ENCODE results near the gene ADPRH.

The ADPRH gene

GRCh38 chr3:119630880-119631329, 51.6 kb downstream of the ADPRH start:
- no peak overlapping the region for H3K4me3 ChIP-seq (ENCODE audit: low read depth, low read length)
- DNase-seq (ENCODE audit: low read depth) = no peak
- TF ChIP-seq CTCF (IDR thresholded peaks at IDR 0.05; ENCODE audit: low read depth, low read length, missing control alignments) = no peak

- DNase-seq (ENCODE audit: low read depth) = no peak
- TF ChIP-seq CTCF (IDR thresholded peaks at IDR 0.05; ENCODE audit: low read depth, low read length, missing control alignments) = no peak
- H3K4me3 ChIP-seq (ENCODE audit: low read depth, low read length) = no peak overlapping the region
Measured at GRCh38 chr3:119631516-119631915, 52.2 kb downstream of the ADPRH start.

GRCh38 chr3:119632216-119632615, 52.9 kb downstream of the ADPRH start:
- TF ChIP-seq CTCF (IDR thresholded peaks at IDR 0.05; ENCODE audit: low read depth, low read length, missing control alignments) = no peak
- H3K4me3 ChIP-seq (ENCODE audit: low read depth, low read length) = no peak overlapping the region
- no peak for DNase-seq (ENCODE audit: low read depth)

GRCh38 chr3:119632829-119633228, 53.5 kb downstream of the ADPRH start:
- H3K4me3 ChIP-seq (ENCODE audit: low read depth, low read length) = no peak overlapping the region
- no peak for TF ChIP-seq CTCF (IDR thresholded peaks at IDR 0.05; ENCODE audit: low read depth, low read length, missing control alignments)
- no peak for DNase-seq (ENCODE audit: low read depth)

GRCh38 chr3:119635719-119636118, 56.4 kb downstream of the ADPRH start:
- no peak for TF ChIP-seq CTCF (IDR thresholded peaks at IDR 0.05; ENCODE audit: low read depth, low read length, missing control alignments)
- DNase-seq (ENCODE audit: low read depth) = no peak
- H3K4me3 ChIP-seq (ENCODE audit: low read depth, low read length) = no peak overlapping the region

GRCh38 chr3:119636249-119636648, 57.0 kb downstream of the ADPRH start:
- DNase-seq (ENCODE audit: low read depth) = no peak

More at GRCh38 chr3:119636249-119636648, 57.0 kb downstream of the ADPRH start:
- TF ChIP-seq CTCF (IDR thresholded peaks at IDR 0.05; ENCODE audit: low read depth, low read length, missing control alignments) = no peak
- no peak overlapping the region for H3K4me3 ChIP-seq (ENCODE audit: low read depth, low read length)

Data from GM12864 (cell line).